SU-DHL-6 (cell line): Measurements from ENCODE around the gene COL18A1.

ENCODE experiments used
- CTCF ChIP-seq: fragments of 200-600 bp; sonication (generic); IDR thresholded peaks from one replicate; pipeline ENCODE4 v1.5.1; 2017; ENCODE audit warnings: antibody characterized with exemption, mild to moderate bottlenecking, low read length, moderate library complexity; ENCODE audit not compliant: insufficient read depth, poor library complexity, severe bottlenecking
- EZH2phosphoT487 ChIP-seq: fragments of 200-600 bp; sonication (generic), shearing (Covaris generic); conservative IDR thresholded peaks from 2 replicates; pipeline ENCODE4 v1.6.1; 2018; ENCODE audit warnings: mild to moderate bottlenecking, antibody characterized with exemption, low read length, moderate library complexity, mixed read lengths

GRCh38 chr21:45513003-45513717 is 108.2 kb downstream of the COL18A1 start:
- no peak for TF ChIP-seq CTCF
- no peak for TF ChIP-seq EZH2phosphoT487
